ENCODE results near the gene ADAM12.

Gene ADAM12

DNA sequence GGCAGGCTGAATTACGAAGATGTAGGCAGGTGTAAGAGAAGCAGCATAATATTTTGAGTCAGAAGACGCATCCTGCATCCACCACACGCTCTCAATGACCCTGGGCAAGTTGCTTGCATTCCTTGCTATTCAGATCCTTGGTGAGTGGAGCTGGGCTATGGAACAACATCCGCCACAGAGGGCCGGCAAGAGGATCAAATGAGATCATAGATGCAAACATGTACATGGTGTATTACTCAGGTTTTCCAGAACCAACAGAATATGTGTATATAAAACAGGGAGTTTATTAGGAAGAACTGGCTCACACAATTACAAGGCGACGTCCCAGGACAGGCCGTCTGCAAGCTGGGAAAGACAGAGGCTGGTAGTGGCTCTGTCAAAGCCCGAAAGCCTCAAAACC, 51.5 kb downstream of the ADAM12 start:
- no peak for DNase-seq (ENCODE audit: low read depth)

DNA sequence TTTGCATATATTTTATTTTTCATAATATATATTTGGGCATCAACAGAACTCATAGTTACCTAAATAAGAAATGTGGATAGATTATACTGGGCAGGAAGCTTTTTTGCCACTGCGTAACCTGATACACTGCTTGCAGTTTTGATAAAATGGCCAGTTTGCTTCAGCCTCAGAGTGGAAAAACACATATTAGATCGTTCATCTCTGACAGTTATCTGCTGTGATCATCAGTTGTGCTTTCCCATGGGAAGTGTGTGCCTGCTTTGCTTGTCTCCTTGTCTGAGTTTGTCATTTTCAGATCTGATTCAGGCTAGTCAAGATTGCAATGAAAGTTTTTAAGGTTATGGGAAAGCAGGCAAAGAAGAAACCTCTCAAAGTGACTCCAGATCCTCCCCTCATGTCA, 54.0 kb downstream of the ADAM12 start:
- no peak for DNase-seq (ENCODE audit: low read depth)
- no peak overlapping the region for H3K4me3 ChIP-seq (ENCODE audit: control insufficient read depth, low read depth, low read length)
- TF ChIP-seq, protein P1, sequence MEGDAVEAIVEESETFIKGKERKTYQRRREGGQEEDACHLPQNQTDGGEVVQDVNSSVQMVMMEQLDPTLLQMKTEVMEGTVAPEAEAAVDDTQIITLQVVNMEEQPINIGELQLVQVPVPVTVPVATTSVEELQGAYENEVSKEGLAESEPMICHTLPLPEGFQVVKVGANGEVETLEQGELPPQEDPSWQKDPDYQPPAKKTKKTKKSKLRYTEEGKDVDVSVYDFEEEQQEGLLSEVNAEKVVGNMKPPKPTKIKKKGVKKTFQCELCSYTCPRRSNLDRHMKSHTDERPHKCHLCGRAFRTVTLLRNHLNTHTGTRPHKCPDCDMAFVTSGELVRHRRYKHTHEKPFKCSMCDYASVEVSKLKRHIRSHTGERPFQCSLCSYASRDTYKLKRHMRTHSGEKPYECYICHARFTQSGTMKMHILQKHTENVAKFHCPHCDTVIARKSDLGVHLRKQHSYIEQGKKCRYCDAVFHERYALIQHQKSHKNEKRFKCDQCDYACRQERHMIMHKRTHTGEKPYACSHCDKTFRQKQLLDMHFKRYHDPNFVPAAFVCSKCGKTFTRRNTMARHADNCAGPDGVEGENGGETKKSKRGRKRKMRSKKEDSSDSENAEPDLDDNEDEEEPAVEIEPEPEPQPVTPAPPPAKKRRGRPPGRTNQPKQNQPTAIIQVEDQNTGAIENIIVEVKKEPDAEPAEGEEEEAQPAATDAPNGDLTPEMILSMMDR (IDR thresholded peaks at IDR 0.05; ENCODE audit: control insufficient read depth, insufficient read depth, low read depth, low read length, missing control alignments): no peak

More for the DNA sequence above, 51.5 kb downstream of the ADAM12 start:
- no peak overlapping the region for H3K4me3 ChIP-seq (ENCODE audit: control insufficient read depth, low read depth, low read length)
- TF ChIP-seq, protein P1 (IDR thresholded peaks at IDR 0.05; ENCODE audit: control insufficient read depth, insufficient read depth, low read depth, low read length, missing control alignments): no peak

DNA sequence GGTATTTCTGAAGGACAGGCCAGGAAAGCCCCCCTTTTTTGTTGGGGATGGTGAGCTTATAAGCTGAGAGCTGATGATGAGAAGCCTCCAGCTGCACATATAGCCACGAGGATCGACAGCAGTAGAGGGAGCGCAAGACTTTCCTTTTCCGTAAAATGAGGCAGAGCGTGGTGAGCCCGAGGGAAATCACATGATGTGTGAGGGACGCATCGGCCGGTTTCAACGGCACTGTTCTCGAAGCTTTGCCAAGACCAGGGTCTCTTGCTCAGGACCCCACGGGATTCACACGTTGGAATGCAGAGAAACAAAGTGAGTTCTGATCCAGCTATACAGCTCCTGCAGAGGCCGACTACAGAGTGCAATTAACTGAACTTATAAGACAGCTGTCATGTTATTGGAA, 55.7 kb downstream of the ADAM12 start:
- DNase-seq (ENCODE audit: low read depth): no peak
- TF ChIP-seq, protein P1 (IDR thresholded peaks at IDR 0.05; ENCODE audit: control insufficient read depth, insufficient read depth, low read depth, low read length, missing control alignments): no peak
- no peak overlapping the region for H3K4me3 ChIP-seq (ENCODE audit: control insufficient read depth, low read depth, low read length)

DNA sequence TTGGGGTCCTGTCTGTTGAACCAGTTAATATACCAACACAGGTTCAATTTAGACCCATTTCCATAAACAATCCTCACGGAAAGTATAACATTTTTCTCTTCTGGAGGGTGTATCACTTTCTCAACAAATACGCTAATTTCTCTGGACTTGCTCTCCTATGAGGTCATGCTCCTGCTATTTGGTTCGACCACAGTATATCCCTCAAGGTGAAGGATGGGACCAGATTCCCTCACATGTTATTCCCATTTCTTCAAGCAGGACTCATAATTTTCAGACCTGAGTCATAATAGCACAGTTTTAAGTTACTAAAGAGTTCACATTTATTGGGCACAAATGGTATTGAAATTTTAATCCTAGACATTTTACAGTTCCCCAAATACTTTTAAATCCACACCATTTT, 57.2 kb downstream of the ADAM12 start:
- peak; percentile 29 for DNase-seq (ENCODE audit: low read depth)
- no peak overlapping the region for H3K4me3 ChIP-seq (ENCODE audit: control insufficient read depth, low read depth, low read length)
- TF ChIP-seq, protein P1 (IDR thresholded peaks at IDR 0.05; ENCODE audit: control insufficient read depth, insufficient read depth, low read depth, low read length, missing control alignments): no peak

DNA sequence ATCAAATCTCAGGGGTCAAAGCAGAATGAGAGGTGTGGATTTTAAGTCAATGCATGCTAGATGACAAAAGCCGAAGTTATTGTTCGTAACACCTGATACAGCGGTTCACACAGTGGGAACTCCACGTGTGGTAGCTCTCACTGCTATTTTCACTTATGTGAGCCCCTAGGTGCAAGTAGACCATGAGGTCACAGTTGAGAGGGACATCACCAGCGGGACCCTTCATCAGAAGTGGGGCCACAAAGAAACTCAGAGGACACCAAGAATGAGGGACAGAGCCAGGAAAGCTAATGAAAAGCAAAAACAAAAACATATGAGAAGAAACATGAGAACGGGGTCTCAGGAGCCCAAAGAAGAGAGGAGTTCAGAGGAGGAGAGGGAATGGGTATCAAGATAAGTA, 63.5 kb downstream of the ADAM12 start:
- no peak for DNase-seq (ENCODE audit: low read depth)
- no peak overlapping the region for H3K4me3 ChIP-seq (ENCODE audit: control insufficient read depth, low read depth, low read length)
- TF ChIP-seq, protein P1 (IDR thresholded peaks at IDR 0.05; ENCODE audit: control insufficient read depth, insufficient read depth, low read depth, low read length, missing control alignments): no peak

DNA sequence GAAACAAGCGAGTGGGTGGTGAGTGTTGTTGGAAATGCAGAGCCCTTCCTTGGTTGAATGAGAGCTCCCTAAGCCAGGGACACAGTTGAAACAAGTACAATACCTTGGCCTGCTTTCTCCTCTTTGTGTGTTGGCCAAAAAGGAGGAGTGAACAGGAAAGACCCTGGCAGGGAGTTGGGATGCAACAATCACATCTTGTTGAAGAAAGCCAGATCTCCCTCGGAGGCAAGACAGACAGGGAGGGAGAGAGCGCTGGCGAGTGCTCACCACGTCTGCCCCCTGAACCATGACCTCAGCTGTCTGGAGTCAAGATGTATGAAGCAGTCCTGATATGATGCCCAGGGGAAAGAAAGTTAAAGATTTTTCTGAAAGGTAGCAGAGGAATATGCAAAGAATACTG, 66.8 kb downstream of the ADAM12 start:
- no peak overlapping the region for H3K4me3 ChIP-seq (ENCODE audit: control insufficient read depth, low read depth, low read length)
- DNase-seq (ENCODE audit: low read depth): no peak
- TF ChIP-seq, protein P1 (IDR thresholded peaks at IDR 0.05; ENCODE audit: control insufficient read depth, insufficient read depth, low read depth, low read length, missing control alignments): no peak

DNA sequence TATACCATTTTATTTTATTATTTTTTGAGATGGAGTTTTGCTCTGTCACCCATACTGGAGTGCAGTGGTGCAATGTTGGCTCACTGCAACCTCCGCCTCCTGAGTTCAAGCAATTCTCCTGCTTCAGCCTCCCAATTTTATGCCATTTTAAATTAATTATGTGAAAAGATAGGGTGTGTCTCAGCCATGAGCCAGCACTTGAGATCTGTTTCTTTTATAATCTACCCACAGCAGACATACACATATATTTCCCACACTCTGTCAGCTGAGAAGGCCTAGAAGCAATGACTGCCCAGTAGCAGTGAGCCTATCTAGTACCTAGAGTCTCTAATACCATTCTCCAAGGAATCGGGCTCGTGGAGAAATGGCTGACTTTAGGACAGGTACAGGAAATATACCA, 70.5 kb downstream of the ADAM12 start:
- TF ChIP-seq, protein P1 (IDR thresholded peaks at IDR 0.05; ENCODE audit: control insufficient read depth, insufficient read depth, low read depth, low read length, missing control alignments): no peak
- DNase-seq (ENCODE audit: low read depth): no peak
- no peak overlapping the region for H3K4me3 ChIP-seq (ENCODE audit: control insufficient read depth, low read depth, low read length)
